ENCODE results near the gene MCC. TPM values are rescaled to one million over a fixed set of nuclear protein-coding genes. Genes with fewer than 3 reads are reported as not detected.

MCC gene
- total RNA-seq, 4 donors from 2014 or later: 6.8 to 11.9 (median 9.0) TPM

- DNase-seq: no peak
- intact Hi-C loops (cut with DNase I; ENCODE audit: low total_unique reads) (no loop called here), in situ Hi-C loops (cut with MboI; ENCODE audit: low sequenced_read_pairs in 4 of 4) (no loop called here)
- no peak overlapping the region for H3K4me3 ChIP-seq
- H3K9me3 ChIP-seq: no peaks in the 10 kb centered on the region
- no peak overlapping the region for H3K27ac ChIP-seq
- peaks cover 0 to 37% of the 10 kb centered on the region in 2 donors for H3K4me1 ChIP-seq
- ATAC-seq: no peak
- H3K36me3 ChIP-seq: no peaks in the 10 kb centered on the region
- TF ChIP-seq POLR2A (IDR thresholded peaks at IDR 0.05) (no peak), CTCF (IDR thresholded peaks at IDR 0.05 in 4 of 5, conservative IDR thresholded peaks at IDR 0.05 in 1 of 5) (no peak)
- H3K27me3 ChIP-seq: no peaks in the 10 kb centered on the region
Measured at GRCh38 chr5:113164021-113164420, 324.2 kb downstream of the MCC start.

GRCh38 chr5:113163328-113163727, 324.9 kb downstream of the MCC start:
- peaks cover 0 to 34% of the 10 kb centered on the region in 2 donors for H3K4me1 ChIP-seq
- in situ Hi-C loops (cut with MboI; ENCODE audit: low sequenced_read_pairs in 4 of 4): no loop called here
- DNase-seq: no peak

GRCh38 chr5:113162770-113163169, 325.5 kb downstream of the MCC start:
- intact Hi-C loops (cut with DNase I; ENCODE audit: low total_unique reads) (no loop called here), in situ Hi-C loops (cut with MboI; ENCODE audit: low sequenced_read_pairs in 4 of 4) (no loop called here)
- H3K4me3 ChIP-seq: no peak overlapping the region
- no peaks in the 10 kb centered on the region for H3K36me3 ChIP-seq
- TF ChIP-seq POLR2A (IDR thresholded peaks at IDR 0.05): no peak
- peak overlapping the region in 1 of 4 donors; percentile 44 for H3K27ac ChIP-seq
- peak in 1 of 2 donors; percentile 24 for DNase-seq
- peak; percentile 62 to 90 for ATAC-seq
- H3K27me3 ChIP-seq: no peaks in the 10 kb centered on the region
- no peaks in the 10 kb centered on the region for H3K9me3 ChIP-seq
- H3K4me1 ChIP-seq: peaks cover 0 to 34% of the 10 kb centered on the region in 2 donors

More at GRCh38 chr5:113163328-113163727, 324.9 kb downstream of the MCC start:
- Histone ChIP-seq H3K4me3 (no peak overlapping the region), H3K36me3 (no peaks in the 10 kb centered on the region), H3K9me3 (no peaks in the 10 kb centered on the region), H3K27me3 (no peaks in the 10 kb centered on the region), H3K27ac (peak overlapping the region in 1 of 4 donors; percentile 44)
- no peak for TF ChIP-seq POLR2A (IDR thresholded peaks at IDR 0.05)
- TF ChIP-seq CTCF (IDR thresholded peaks at IDR 0.05 in 4 of 5, conservative IDR thresholded peaks at IDR 0.05 in 1 of 5): no peak
- intact Hi-C loops (cut with DNase I; ENCODE audit: low total_unique reads): no loop called here
- no peak for ATAC-seq

GRCh38 chr5:113162208-113162607, 326.0 kb downstream of the MCC start:
- no peak for ATAC-seq
- no peaks in the 10 kb centered on the region for H3K36me3 ChIP-seq

GRCh38 chr5:113161806-113162205, 326.4 kb downstream of the MCC start:
- no peak for TF ChIP-seq CTCF (IDR thresholded peaks at IDR 0.05 in 4 of 5, conservative IDR thresholded peaks at IDR 0.05 in 1 of 5)
- no peak for TF ChIP-seq POLR2A (IDR thresholded peaks at IDR 0.05)
- in situ Hi-C loops (cut with MboI; ENCODE audit: low sequenced_read_pairs in 4 of 4): no loop called here
- H3K27me3 ChIP-seq: no peaks in the 10 kb centered on the region
- ATAC-seq: no peak
- intact Hi-C loops (cut with DNase I; ENCODE audit: low total_unique reads): no loop called here
- H3K4me3 ChIP-seq: no peak overlapping the region
- peaks cover 0 to 34% of the 10 kb centered on the region in 2 donors for H3K4me1 ChIP-seq
- no peaks in the 10 kb centered on the region for H3K9me3 ChIP-seq
- H3K36me3 ChIP-seq: no peaks in the 10 kb centered on the region
- no peak for DNase-seq
- peak overlapping the region in 1 of 4 donors; percentile 44 for H3K27ac ChIP-seq

More at GRCh38 chr5:113162208-113162607, 326.0 kb downstream of the MCC start:
- DNase-seq: no peak
- in situ Hi-C loops (cut with MboI; ENCODE audit: low sequenced_read_pairs in 4 of 4): no loop called here
- intact Hi-C loops (cut with DNase I; ENCODE audit: low total_unique reads): no loop called here
- no peaks in the 10 kb centered on the region for H3K9me3 ChIP-seq
- no peak for TF ChIP-seq POLR2A (IDR thresholded peaks at IDR 0.05)
- TF ChIP-seq CTCF (IDR thresholded peaks at IDR 0.05 in 4 of 5, conservative IDR thresholded peaks at IDR 0.05 in 1 of 5): no peak
- H3K4me3 ChIP-seq: no peak overlapping the region
- peak overlapping the region in 1 of 4 donors; percentile 44 for H3K27ac ChIP-seq
- H3K4me1 ChIP-seq: peaks cover 0 to 34% of the 10 kb centered on the region in 2 donors
- no peaks in the 10 kb centered on the region for H3K27me3 ChIP-seq
